HTR-8/SVneo (cell line): ENCODE data around the gene PAX8.
"Not testable (repeated sequence)": the region's sequence is repeated elsewhere in the genome, so short reads cannot be mapped to it uniquely, and the experiment has no call there.

ENCODE experiments used
- DNase-seq: peaks from one replicate; pipeline ENCODE4 v3.0.0; 2011; ENCODE audit warnings: low spot score, mixed read lengths; ENCODE audit not compliant: insufficient read length
- FAIRE-seq: peaks from 2 replicates; lab custom pipeline; 2011; peaks lifted over from hg19 to GRCh38; lab: Jason Lieb, UNC

The PAX8 gene

GRCh38 chr2:113297590-113297989, 18.9 kb upstream of the PAX8 start:
- DNase-seq, FAIRE-seq: not testable (repeated sequence)

- no peak for FAIRE-seq
- no peak for DNase-seq
Measured at GRCh38 chr2:113291191-113291590, 12.5 kb upstream of the PAX8 start.

- FAIRE-seq, DNase-seq: not testable (repeated sequence)
Measured at GRCh38 chr2:113288674-113289149, 10.0 kb upstream of the PAX8 start.

GRCh38 chr2:113288117-113288673, 9.5 kb upstream of the PAX8 start:
- FAIRE-seq, DNase-seq: not testable (repeated sequence)

GRCh38 chr2:113285816-113286215, 7.1 kb upstream of the PAX8 start:
- FAIRE-seq (no peak), DNase-seq (no peak)

- DNase-seq, FAIRE-seq: not testable (repeated sequence)
Measured at GRCh38 chr2:113284999-113285398, 6.3 kb upstream of the PAX8 start.

- FAIRE-seq (no peak), DNase-seq (no peak)
Measured at GRCh38 chr2:113284476-113284875, 5.8 kb upstream of the PAX8 start.

- FAIRE-seq = peak; percentile 77
- DNase-seq = peak; percentile 66
Measured at GRCh38 chr2:113283704-113284284, 5.1 kb upstream of the PAX8 start.

GRCh38 chr2:113282747-113283533, 4.2 kb upstream of the PAX8 start:
- DNase-seq = peak; percentile 38

GRCh38 chr2:113281910-113282746, 3.4 kb upstream of the PAX8 start:
- DNase-seq (no peak), FAIRE-seq (no peak)

More at GRCh38 chr2:113282747-113283533, 4.2 kb upstream of the PAX8 start:
- no peak for FAIRE-seq

GRCh38 chr2:113278073-113278741, 514 bp downstream of the PAX8 start:
- FAIRE-seq = no peak
- DNase-seq = no peak

GRCh38 chr2:113277474-113278072, 1.1 kb downstream of the PAX8 start:
- FAIRE-seq (no peak), DNase-seq (no peak)

- FAIRE-seq = no peak
- DNase-seq = no peak
Measured at GRCh38 chr2:113276761-113277425, 1.8 kb downstream of the PAX8 start.

- no peak for FAIRE-seq
- no peak for DNase-seq
Measured at GRCh38 chr2:113276216-113276760, 2.4 kb downstream of the PAX8 start.

GRCh38 chr2:113275556-113276215, 3.0 kb downstream of the PAX8 start:
- FAIRE-seq (no peak), DNase-seq (no peak)

- FAIRE-seq (no peak), DNase-seq (no peak)
Measured at GRCh38 chr2:113274432-113274831, 4.3 kb downstream of the PAX8 start.

- DNase-seq (no peak), FAIRE-seq (no peak)
Measured at GRCh38 chr2:113273981-113274380, 4.7 kb downstream of the PAX8 start.

- FAIRE-seq = no peak
Measured at GRCh38 chr2:113273027-113273551, 5.6 kb downstream of the PAX8 start.

More at GRCh38 chr2:113273027-113273551, 5.6 kb downstream of the PAX8 start:
- DNase-seq = no peak
